Activated naive CD8-positive, alpha-beta T cell treated with anti-CD3 and anti-CD28 coated beads for 36 hours (primary cell): ENCODE results near the gene COL5A3. TPM values are rescaled to one million over a fixed set of nuclear protein-coding genes. Genes with fewer than 3 reads are reported as not detected.
"Not testable (repeated sequence)": the region's sequence is repeated elsewhere in the genome, so short reads cannot be mapped to it uniquely, and the experiment has no call there.

Experiments
- DNase-seq: peaks from one replicate; pipeline ENCODE4 v3.0.0; 2021
- H3K27ac Mint-ChIP-seq: one replicate; pipeline ENCODE4 v1.8.0; 2022; ENCODE audit warnings: mild to moderate bottlenecking, moderate library complexity, mixed read lengths
- H3K27me3 Mint-ChIP-seq: one replicate; pipeline ENCODE4 v1.8.0; 2022; ENCODE audit warnings: mild to moderate bottlenecking, mixed read lengths
- H3K36me3 Mint-ChIP-seq: one replicate; pipeline ENCODE4 v1.8.0; 2021; ENCODE audit warnings: mild to moderate bottlenecking, mixed read lengths
- H3K4me1 Mint-ChIP-seq: one replicate; pipeline ENCODE4 v1.8.0; 2021; ENCODE audit warnings: mixed read lengths
- H3K4me3 Mint-ChIP-seq: one replicate; pipeline ENCODE4 v1.8.0; 2022; ENCODE audit warnings: mild to moderate bottlenecking, moderate library complexity, mixed read lengths
- H3K9me3 Mint-ChIP-seq: one replicate; pipeline ENCODE4 v1.8.0; 2022; ENCODE audit warnings: mixed read lengths
- total RNA-seq, 2 experiments: library from RNA; stranded (reverse); gene quantifications; one replicate each; pipeline ENCODE4 v1.2.3, GENCODE V29; 2021

COL5A3 gene
- total RNA-seq, 2 experiments from 2014 or later, result 0.04 TPM; not detected in 1

- Mint-ChIP-seq H3K27me3 (peaks cover 38% of the 10 kb centered on the region), H3K27ac (no peak overlapping the region), H3K4me3 (no peak overlapping the region), H3K4me1 (peaks cover 2% of the 10 kb centered on the region), H3K9me3 (peaks cover 3% of the 10 kb centered on the region), H3K36me3 (no peaks in the 10 kb centered on the region)
- DNase-seq, result no peak
Observed at GRCh38 chr19:9968820-9969687, 41.2 kb downstream of the COL5A3 start.

DNA sequence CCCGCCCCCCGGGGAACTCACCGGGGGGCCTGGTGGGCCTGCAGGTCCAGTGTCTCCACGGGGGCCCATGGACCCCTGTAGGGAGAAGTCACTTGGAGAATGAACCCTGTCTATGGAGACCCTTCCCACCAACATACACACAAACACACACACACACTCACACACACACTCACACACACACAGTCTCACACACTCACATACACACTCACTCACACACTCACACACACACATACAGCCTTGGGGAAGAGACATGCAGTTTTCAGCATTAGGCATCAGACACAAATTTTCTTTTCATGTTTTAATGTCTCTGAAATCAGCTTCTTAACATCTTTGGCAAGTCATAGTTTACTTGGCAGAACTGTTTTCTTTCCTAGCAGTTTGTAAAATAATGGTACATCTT is 43.0 kb downstream of the COL5A3 start:
- Mint-ChIP-seq H3K4me1 (peaks cover 2% of the 10 kb centered on the region), H3K36me3 (no peaks in the 10 kb centered on the region), H3K9me3 (peaks cover 3% of the 10 kb centered on the region), H3K27me3 (peaks cover 50% of the 10 kb centered on the region), H3K27ac (no peak overlapping the region), H3K4me3 (no peak overlapping the region)
- DNase-seq, result no peak

- H3K27ac Mint-ChIP-seq, result no peak overlapping the region
- no peak for DNase-seq
- peaks cover 53% of the 10 kb centered on the region for H3K27me3 Mint-ChIP-seq
- no peaks in the 10 kb centered on the region for H3K36me3 Mint-ChIP-seq
- H3K4me3 Mint-ChIP-seq, result no peak overlapping the region
- no peaks in the 10 kb centered on the region for H3K9me3 Mint-ChIP-seq
- H3K4me1 Mint-ChIP-seq, result peaks cover 2% of the 10 kb centered on the region
Observed at GRCh38 chr19:9966448-9966847, 43.9 kb downstream of the COL5A3 start.

GRCh38 chr19:9966024-9966423 is 44.3 kb downstream of the COL5A3 start:
- Mint-ChIP-seq H3K9me3 (no peaks in the 10 kb centered on the region), H3K36me3 (no peaks in the 10 kb centered on the region), H3K27me3 (peaks cover 54% of the 10 kb centered on the region), H3K27ac (no peak overlapping the region), H3K4me1 (peaks cover 2% of the 10 kb centered on the region), H3K4me3 (no peak overlapping the region)
- DNase-seq, result no peak

- DNase-seq, result no peak
- Mint-ChIP-seq H3K4me1 (peaks cover 2% of the 10 kb centered on the region), H3K27me3 (peaks cover 67% of the 10 kb centered on the region)
Observed at GRCh38 chr19:9962623-9963290, 47.5 kb downstream of the COL5A3 start.

DNA sequence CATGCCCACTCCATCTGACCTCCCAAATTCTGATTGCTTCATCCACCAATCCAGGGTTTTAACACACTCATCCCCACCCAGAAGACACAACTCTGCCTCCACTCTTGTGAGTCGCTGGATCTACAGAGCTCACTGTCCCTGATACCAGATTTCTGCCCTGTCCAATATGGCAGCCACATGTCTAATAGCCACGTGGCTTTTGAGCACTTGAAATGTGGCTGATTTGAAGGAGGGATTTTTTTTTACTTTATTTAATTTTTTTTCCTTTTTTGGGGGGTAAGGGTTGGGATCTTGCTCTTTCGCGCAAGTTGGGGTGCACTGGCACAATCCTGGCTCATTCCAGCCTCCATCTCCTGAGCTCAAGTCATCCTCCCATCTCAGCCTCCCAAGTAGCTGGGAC is 49.2 kb downstream of the COL5A3 start:
- no peak for DNase-seq
- Mint-ChIP-seq H3K27me3 (peaks cover 61% of the 10 kb centered on the region), H3K27ac (no peak overlapping the region), H3K4me1 (no peaks in the 10 kb centered on the region), H3K36me3 (no peaks in the 10 kb centered on the region), H3K9me3 (no peaks in the 10 kb centered on the region), H3K4me3 (no peak overlapping the region)

More at GRCh38 chr19:9962623-9963290, 47.5 kb downstream of the COL5A3 start:
- Mint-ChIP-seq H3K9me3 (no peaks in the 10 kb centered on the region), H3K36me3 (no peaks in the 10 kb centered on the region), H3K4me3 (no peak overlapping the region), H3K27ac (no peak overlapping the region)

- no peak for DNase-seq
- no peak overlapping the region for H3K4me3 Mint-ChIP-seq
- no peaks in the 10 kb centered on the region for H3K4me1 Mint-ChIP-seq
- no peaks in the 10 kb centered on the region for H3K9me3 Mint-ChIP-seq
- H3K36me3 Mint-ChIP-seq, result no peaks in the 10 kb centered on the region
- H3K27ac Mint-ChIP-seq, result no peak overlapping the region
- peaks cover 43% of the 10 kb centered on the region for H3K27me3 Mint-ChIP-seq
Observed at GRCh38 chr19:9958379-9958821, 51.9 kb downstream of the COL5A3 start.

- Mint-ChIP-seq H3K4me3 (no peak overlapping the region), H3K36me3 (no peaks in the 10 kb centered on the region), H3K4me1 (no peaks in the 10 kb centered on the region), H3K27me3 (peaks cover 37% of the 10 kb centered on the region), H3K27ac (no peak overlapping the region), H3K9me3 (no peaks in the 10 kb centered on the region)
- DNase-seq, result no peak
Observed at GRCh38 chr19:9956956-9957355, 53.3 kb downstream of the COL5A3 start.

- no peak for DNase-seq
- no peaks in the 10 kb centered on the region for H3K9me3 Mint-ChIP-seq
- H3K36me3 Mint-ChIP-seq, result no peaks in the 10 kb centered on the region
- no peaks in the 10 kb centered on the region for H3K4me1 Mint-ChIP-seq
- peaks cover 23% of the 10 kb centered on the region for H3K27me3 Mint-ChIP-seq
- no peak overlapping the region for H3K27ac Mint-ChIP-seq
- H3K4me3 Mint-ChIP-seq, result no peak overlapping the region
Observed at GRCh38 chr19:9953802-9954542, 56.3 kb downstream of the COL5A3 start.

DNA sequence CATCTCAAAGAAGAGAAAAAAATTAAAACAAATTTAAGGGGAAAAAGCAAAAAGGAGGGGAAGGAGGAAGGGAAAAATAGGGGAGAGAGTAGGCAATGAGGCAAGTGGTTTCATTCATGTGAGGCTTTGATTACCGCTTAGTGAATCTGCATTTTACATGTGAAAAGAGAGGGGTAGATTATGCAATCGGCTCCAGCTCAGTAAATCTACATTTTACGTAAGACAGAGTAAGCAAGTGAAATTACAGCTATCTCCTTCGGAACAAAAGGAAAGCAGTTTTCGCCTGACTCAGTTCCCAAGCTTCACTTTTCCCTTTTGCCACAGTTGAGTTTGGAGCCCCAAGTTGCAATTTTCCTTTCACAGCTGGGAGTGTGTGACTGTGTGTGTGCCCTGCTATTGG is 58.0 kb downstream of the COL5A3 start:
- no peak for DNase-seq
- H3K27ac Mint-ChIP-seq, result no peak overlapping the region
- H3K36me3 Mint-ChIP-seq, result no peaks in the 10 kb centered on the region
- peaks cover 18% of the 10 kb centered on the region for H3K27me3 Mint-ChIP-seq
- H3K4me1 Mint-ChIP-seq, result no peaks in the 10 kb centered on the region
- no peaks in the 10 kb centered on the region for H3K9me3 Mint-ChIP-seq
- H3K4me3 Mint-ChIP-seq, result no peak overlapping the region

GRCh38 chr19:9947441-9947840 is 62.9 kb downstream of the COL5A3 start:
- no peak overlapping the region for H3K4me3 Mint-ChIP-seq
- H3K36me3 Mint-ChIP-seq, result peaks cover 1% of the 10 kb centered on the region

DNA sequence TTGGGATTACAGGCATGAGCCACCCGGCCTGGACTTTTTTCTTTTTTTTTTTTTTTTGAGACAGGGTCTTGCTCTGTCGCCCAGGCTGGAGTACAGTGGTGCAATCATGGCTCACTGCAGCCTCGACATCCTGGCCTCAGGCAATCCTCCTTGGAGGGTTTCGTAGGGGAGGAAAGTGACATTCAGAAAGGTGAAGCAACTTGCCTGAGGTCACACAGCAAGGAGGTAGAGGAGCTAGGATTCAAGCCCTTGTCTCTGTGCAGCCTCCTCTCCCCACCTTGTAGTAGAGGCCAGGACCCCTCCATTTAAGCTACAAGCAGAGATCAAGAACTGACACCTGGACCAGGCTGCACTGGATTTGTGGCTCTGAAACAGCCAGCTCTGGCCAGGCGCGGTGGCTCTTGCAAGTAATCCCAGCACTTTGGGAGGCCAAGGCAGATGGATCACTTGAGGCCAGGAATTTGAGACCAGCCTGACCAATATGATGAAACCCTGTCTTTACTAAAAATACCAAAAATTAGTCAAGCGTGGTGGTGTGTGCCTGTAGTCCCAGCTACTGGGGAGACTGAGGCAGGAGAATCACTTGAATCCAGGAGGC is 63.7 kb downstream of the COL5A3 start:
- peaks cover 46% of the 10 kb centered on the region for H3K27me3 Mint-ChIP-seq
- H3K9me3 Mint-ChIP-seq, DNase-seq, H3K27ac Mint-ChIP-seq, H3K4me3 Mint-ChIP-seq, H3K36me3 Mint-ChIP-seq, H3K4me1 Mint-ChIP-seq: not testable (repeated sequence)

More at GRCh38 chr19:9947441-9947840, 62.9 kb downstream of the COL5A3 start:
- Mint-ChIP-seq H3K9me3 (no peaks in the 10 kb centered on the region), H3K4me1 (peaks cover 3% of the 10 kb centered on the region), H3K27me3 (peaks cover 46% of the 10 kb centered on the region), H3K27ac (no peak overlapping the region)
- DNase-seq, result no peak

- H3K9me3 Mint-ChIP-seq, result peaks cover 7% of the 10 kb centered on the region
- peaks cover 41% of the 10 kb centered on the region for H3K27me3 Mint-ChIP-seq
- peaks cover 3% of the 10 kb centered on the region for H3K4me1 Mint-ChIP-seq
- H3K4me3 Mint-ChIP-seq, result no peak overlapping the region
- no peak for DNase-seq
- no peak overlapping the region for H3K27ac Mint-ChIP-seq
- H3K36me3 Mint-ChIP-seq, result peaks cover 3% of the 10 kb centered on the region
Observed at GRCh38 chr19:9945319-9945966, 64.9 kb downstream of the COL5A3 start.

DNA sequence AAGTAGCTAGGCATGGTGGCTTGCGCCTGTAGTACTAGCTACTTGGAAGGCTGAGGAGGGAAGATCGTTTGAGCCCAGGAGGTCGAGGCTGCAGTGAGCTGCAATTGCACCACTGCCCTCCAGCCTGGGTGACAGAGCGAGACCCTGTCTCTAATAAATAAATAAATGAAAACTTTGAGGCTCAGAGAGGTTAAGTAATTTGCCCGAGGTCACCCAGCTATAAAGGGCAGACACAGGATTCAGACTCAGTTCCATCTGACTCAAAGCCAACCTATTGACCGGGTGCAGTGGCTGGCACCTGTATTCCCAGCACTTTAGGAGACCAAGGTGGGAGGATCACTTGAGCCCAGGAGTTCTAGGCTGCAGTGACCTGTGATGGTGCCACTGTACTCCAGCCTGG is 66.6 kb downstream of the COL5A3 start:
- H3K4me1 Mint-ChIP-seq, result peaks cover 3% of the 10 kb centered on the region
- H3K4me3 Mint-ChIP-seq, result no peak overlapping the region
- H3K9me3 Mint-ChIP-seq, result peaks cover 7% of the 10 kb centered on the region
- no peak for DNase-seq
- H3K27ac Mint-ChIP-seq, result no peak overlapping the region
- H3K27me3 Mint-ChIP-seq, result peaks cover 46% of the 10 kb centered on the region
- H3K36me3 Mint-ChIP-seq, result peaks cover 3% of the 10 kb centered on the region
